LNCaP clone FGC (cell line): ENCODE results near the gene RAB14.

Experiments used
- DNase-seq: peaks from one replicate; pipeline ENCODE4 v3.0.0-alpha.2; 2011; ENCODE audit warnings: low read depth
- H3K4me3 ChIP-seq: 2 replicates; pipeline ENCODE4 v1.5.1; 2011; ENCODE audit warnings: mild to moderate bottlenecking, low read depth, low read length, control low read depth
- TF ChIP-seq, protein P1 (sequence below): IDR thresholded peaks from 2 replicates; pipeline ENCODE4 v1.5.1; 2012; ENCODE audit warnings: mild to moderate bottlenecking; ENCODE audit not compliant: control insufficient read depth, insufficient read depth; ENCODE audit errors: extremely low read depth

Gene RAB14

GRCh38 chr9:121220996-121221663 is 19.5 kb upstream of the RAB14 start:
- no peak for DNase-seq
- TF ChIP-seq, protein P1, sequence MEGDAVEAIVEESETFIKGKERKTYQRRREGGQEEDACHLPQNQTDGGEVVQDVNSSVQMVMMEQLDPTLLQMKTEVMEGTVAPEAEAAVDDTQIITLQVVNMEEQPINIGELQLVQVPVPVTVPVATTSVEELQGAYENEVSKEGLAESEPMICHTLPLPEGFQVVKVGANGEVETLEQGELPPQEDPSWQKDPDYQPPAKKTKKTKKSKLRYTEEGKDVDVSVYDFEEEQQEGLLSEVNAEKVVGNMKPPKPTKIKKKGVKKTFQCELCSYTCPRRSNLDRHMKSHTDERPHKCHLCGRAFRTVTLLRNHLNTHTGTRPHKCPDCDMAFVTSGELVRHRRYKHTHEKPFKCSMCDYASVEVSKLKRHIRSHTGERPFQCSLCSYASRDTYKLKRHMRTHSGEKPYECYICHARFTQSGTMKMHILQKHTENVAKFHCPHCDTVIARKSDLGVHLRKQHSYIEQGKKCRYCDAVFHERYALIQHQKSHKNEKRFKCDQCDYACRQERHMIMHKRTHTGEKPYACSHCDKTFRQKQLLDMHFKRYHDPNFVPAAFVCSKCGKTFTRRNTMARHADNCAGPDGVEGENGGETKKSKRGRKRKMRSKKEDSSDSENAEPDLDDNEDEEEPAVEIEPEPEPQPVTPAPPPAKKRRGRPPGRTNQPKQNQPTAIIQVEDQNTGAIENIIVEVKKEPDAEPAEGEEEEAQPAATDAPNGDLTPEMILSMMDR, result no peak
- H3K4me3 ChIP-seq, result no peak overlapping the region

DNA sequence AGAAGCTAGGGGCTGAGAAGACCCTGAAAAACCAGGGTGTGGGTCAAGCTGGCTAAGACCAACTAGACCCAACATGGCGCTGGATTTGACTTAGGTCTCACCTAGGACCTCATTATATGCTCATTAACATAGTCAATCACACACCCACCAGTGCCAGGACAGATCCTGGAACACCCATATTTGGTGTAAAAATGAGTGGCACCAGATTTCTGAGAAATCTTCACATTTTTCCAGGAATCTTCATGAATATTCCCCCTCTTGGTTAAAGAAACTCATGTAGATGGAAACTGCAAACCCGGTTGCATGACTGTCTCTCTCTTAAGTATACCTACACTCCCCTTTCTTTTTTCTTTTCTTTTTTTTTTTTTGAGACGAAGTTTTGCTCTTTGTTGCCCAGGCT is 17.9 kb upstream of the RAB14 start:
- no peak for DNase-seq
- H3K4me3 ChIP-seq, result no peak overlapping the region
- TF ChIP-seq, protein P1, result no peak

- TF ChIP-seq, protein P1, result no peak
- no peak overlapping the region for H3K4me3 ChIP-seq
- DNase-seq, result no peak
These were observed 16.8 kb upstream of the RAB14 start for GRCh38 chr9:121218357-121219027.

GRCh38 chr9:121217609-121218292 is 16.1 kb upstream of the RAB14 start:
- DNase-seq, result no peak
- TF ChIP-seq, protein P1, result no peak
- H3K4me3 ChIP-seq, result no peak overlapping the region

- DNase-seq, result no peak
- H3K4me3 ChIP-seq, result no peak overlapping the region
- TF ChIP-seq, protein P1, result no peak
These were observed 14.7 kb upstream of the RAB14 start for GRCh38 chr9:121216271-121216805.

- DNase-seq, result no peak
- no peak overlapping the region for H3K4me3 ChIP-seq
- TF ChIP-seq, protein P1, result no peak
These were observed 12.3 kb upstream of the RAB14 start for GRCh38 chr9:121214005-121214404.
